GM12874 (cell line): ENCODE results near the gene TNFSF13B.

Experiments used
- TF ChIP-seq, protein P1 (sequence below): IDR thresholded peaks from 2 replicates; pipeline ENCODE4 v1.5.1; 2011; ENCODE audit warnings: low read depth, mild to moderate bottlenecking, control low read depth, low read length, moderate library complexity; ENCODE audit not compliant: insufficient read depth

TNFSF13B gene

DNA sequence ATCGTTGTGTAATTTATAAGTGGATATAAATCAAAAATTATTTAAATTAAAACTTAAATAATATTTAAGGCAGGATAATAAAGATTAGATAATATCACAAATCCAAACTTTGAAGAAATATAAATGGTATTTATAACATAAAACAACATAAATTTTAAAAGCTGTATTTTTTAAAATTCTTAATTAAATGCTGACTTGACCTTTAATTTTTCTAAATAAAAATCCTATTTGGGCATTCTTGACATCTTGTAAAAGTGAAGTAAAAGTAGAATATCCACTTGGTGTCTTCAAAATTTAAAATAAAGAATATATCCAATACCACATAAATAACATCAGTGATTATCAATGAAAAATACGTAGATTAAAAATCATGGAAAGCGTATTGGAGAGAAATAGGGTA, 87.7 kb downstream of the TNFSF13B start:
- TF ChIP-seq, protein P1, sequence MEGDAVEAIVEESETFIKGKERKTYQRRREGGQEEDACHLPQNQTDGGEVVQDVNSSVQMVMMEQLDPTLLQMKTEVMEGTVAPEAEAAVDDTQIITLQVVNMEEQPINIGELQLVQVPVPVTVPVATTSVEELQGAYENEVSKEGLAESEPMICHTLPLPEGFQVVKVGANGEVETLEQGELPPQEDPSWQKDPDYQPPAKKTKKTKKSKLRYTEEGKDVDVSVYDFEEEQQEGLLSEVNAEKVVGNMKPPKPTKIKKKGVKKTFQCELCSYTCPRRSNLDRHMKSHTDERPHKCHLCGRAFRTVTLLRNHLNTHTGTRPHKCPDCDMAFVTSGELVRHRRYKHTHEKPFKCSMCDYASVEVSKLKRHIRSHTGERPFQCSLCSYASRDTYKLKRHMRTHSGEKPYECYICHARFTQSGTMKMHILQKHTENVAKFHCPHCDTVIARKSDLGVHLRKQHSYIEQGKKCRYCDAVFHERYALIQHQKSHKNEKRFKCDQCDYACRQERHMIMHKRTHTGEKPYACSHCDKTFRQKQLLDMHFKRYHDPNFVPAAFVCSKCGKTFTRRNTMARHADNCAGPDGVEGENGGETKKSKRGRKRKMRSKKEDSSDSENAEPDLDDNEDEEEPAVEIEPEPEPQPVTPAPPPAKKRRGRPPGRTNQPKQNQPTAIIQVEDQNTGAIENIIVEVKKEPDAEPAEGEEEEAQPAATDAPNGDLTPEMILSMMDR, result no peak
